Adrenal gland (tissue), 5 donors: ENCODE results near the gene FAS.

Experiments
- POLR2A ChIP-seq, 2 donors: fragments of 450-650 bp; IDR thresholded peaks; one replicate each; pipeline ENCODE4 v1.6.1; 2017; ENCODE audit warnings: antibody characterized with exemption in 2 of 2, mild to moderate bottlenecking in 2 of 2, moderate library complexity in 1 of 2
- TF ChIP-seq, protein P1 (sequence below), 6 experiments: fragments of 450-650 bp in 4 of 6; fragments of 200-600 bp in 2 of 6; sonication (generic) in 1 of 6; IDR thresholded peaks; 1 replicate in 5 of 6; 2 replicates in 1 of 6; pipeline versions ENCODE4 v1.5.1 to v1.8.0; 2016 to 2021; ENCODE audit warnings: antibody characterized with exemption in 6 of 6, mild to moderate bottlenecking in 2 of 6, moderate library complexity in 1 of 6
- donor health status: DM: no; HTN: no; CAD: no.

DNA sequence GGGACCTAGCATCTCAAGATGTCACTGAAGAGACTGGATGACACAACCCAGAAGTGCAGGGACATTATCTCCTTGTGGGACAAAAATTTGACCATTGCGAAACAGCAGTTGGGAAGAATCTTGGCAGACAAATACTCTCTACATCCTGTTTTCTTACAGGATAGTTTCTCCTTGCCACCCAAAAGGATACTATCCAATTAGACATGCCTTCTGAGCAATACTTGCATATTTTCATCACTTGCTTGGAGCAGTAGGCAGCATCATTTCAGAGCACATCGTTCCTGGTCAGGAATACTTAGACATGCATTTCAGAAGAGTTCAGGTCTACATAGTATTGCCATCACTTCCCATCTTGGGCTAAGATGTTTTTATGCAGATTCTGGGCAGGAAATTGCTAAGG is 56.8 kb downstream of the FAS start:
- TF ChIP-seq, protein P1, sequence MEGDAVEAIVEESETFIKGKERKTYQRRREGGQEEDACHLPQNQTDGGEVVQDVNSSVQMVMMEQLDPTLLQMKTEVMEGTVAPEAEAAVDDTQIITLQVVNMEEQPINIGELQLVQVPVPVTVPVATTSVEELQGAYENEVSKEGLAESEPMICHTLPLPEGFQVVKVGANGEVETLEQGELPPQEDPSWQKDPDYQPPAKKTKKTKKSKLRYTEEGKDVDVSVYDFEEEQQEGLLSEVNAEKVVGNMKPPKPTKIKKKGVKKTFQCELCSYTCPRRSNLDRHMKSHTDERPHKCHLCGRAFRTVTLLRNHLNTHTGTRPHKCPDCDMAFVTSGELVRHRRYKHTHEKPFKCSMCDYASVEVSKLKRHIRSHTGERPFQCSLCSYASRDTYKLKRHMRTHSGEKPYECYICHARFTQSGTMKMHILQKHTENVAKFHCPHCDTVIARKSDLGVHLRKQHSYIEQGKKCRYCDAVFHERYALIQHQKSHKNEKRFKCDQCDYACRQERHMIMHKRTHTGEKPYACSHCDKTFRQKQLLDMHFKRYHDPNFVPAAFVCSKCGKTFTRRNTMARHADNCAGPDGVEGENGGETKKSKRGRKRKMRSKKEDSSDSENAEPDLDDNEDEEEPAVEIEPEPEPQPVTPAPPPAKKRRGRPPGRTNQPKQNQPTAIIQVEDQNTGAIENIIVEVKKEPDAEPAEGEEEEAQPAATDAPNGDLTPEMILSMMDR (IDR thresholded peaks at IDR 0.05): no peak
- no peak for TF ChIP-seq POLR2A (IDR thresholded peaks at IDR 0.05)
